Endothelial cell of umbilical vein (primary cell): ENCODE measurements around the gene SLC16A7. TPM values are rescaled to one million over a fixed set of nuclear protein-coding genes. Genes with fewer than 3 reads are reported as not detected.

ENCODE experiments used
- BruUV-seq: library from RNA; stranded (reverse); fragments of 400-500 nt; replicated peaks from 2 replicates; lab custom pipeline; 2021; lab: Mats Ljungman, UMichigan
- CTCF ChIA-PET: fragments of 300-600, 350-600 bp; sonication (Branson Sonifier 250); formaldehyde crosslinking; loops from one replicate; lab custom pipeline; 2021; ENCODE audit warnings: antibody characterized with exemption, inconsistent platforms; lab: Charles Lee
- POLR2A ChIA-PET: fragments of 300-600, 350-600 bp; sonication (Branson Sonifier 250); formaldehyde crosslinking; loops from one replicate; lab custom pipeline; 2021; ENCODE audit warnings: antibody characterized with exemption, inconsistent platforms; lab: Charles Lee
- DNase-seq: peaks from one replicate; pipeline ENCODE4 v3.0.0-alpha.2; 2011; ENCODE audit warnings: low read depth, low spot score
- FAIRE-seq: peaks from 2 replicates; lab custom pipeline; 2011; peaks lifted over from hg19 to GRCh38; lab: Jason Lieb, UNC
- H2AFZ ChIP-seq: 2 replicates; pipeline ENCODE4 v1.6.0; 2012; ENCODE audit warnings: low read depth, low read length, control low read depth, inconsistent platforms
- H3K27ac ChIP-seq: 2 replicates; pipeline ENCODE4 v1.5.1; 2011; ENCODE audit warnings: low read depth, mild to moderate bottlenecking, control low read depth, low read length, moderate library complexity; ENCODE audit not compliant: insufficient read depth
- H3K27me3 ChIP-seq, 2 experiments: 2 replicates each; pipeline versions ENCODE4 v1.6.0 to v1.6.1; 2011; ENCODE audit warnings: low read length in 2 of 2, mixed read lengths in 1 of 2; ENCODE audit not compliant: control insufficient read depth in 2 of 2, insufficient read depth in 2 of 2
- H3K36me3 ChIP-seq, 2 experiments: 2 replicates in 1 of 2; 3 replicates in 1 of 2; pipeline ENCODE4 v1.5.1; 2011; ENCODE audit warnings: low read length in 2 of 2, mild to moderate bottlenecking in 1 of 2, moderate library complexity in 1 of 2; ENCODE audit not compliant: control insufficient read depth in 2 of 2, insufficient read depth in 2 of 2; ENCODE audit errors: extremely low read depth in 1 of 2
- H3K4me1 ChIP-seq: 3 replicates; pipeline ENCODE4 v1.5.1; 2011; ENCODE audit warnings: mild to moderate bottlenecking, low read length; ENCODE audit not compliant: control insufficient read depth, insufficient read depth; ENCODE audit errors: extremely low read depth
- H3K4me2 ChIP-seq: 2 replicates; pipeline ENCODE4 v1.6.1; 2011; ENCODE audit warnings: low read length, control low read depth, mixed read lengths; ENCODE audit not compliant: insufficient read depth
- H3K4me3 ChIP-seq, 3 experiments: fragments of 200-600 bp in 1 of 3; sonication (generic), shearing (Covaris generic) in 1 of 3; replicated peaks in 1 of 3; 2 replicates each; pipeline ENCODE4 v1.5.1; 2011 to 2016; ENCODE audit warnings: control low read depth in 3 of 3, low read length in 3 of 3, mild to moderate bottlenecking in 2 of 3, inconsistent platforms in 1 of 3, low read depth in 1 of 3, moderate library complexity in 1 of 3; ENCODE audit not compliant: insufficient read depth in 1 of 3
- H3K79me2 ChIP-seq: 2 replicates; pipeline ENCODE4 v1.6.0; 2012; ENCODE audit warnings: low read length, inconsistent platforms; ENCODE audit not compliant: control insufficient read depth, insufficient read depth
- H3K9ac ChIP-seq: replicated peaks from 2 replicates; pipeline ENCODE3; 2011; ENCODE audit warnings: low read length, control low read depth; ENCODE audit not compliant: insufficient read depth; ENCODE audit errors: extremely low read depth
- H3K9me1 ChIP-seq: replicated peaks from 3 replicates; pipeline ENCODE4 v1.6.0; 2011; ENCODE audit warnings: mild to moderate bottlenecking, low read length; ENCODE audit not compliant: control insufficient read depth, insufficient read depth; ENCODE audit errors: extremely low read depth
- H3K9me3 ChIP-seq: replicated peaks from 2 replicates; pipeline ENCODE4 v1.5.1; 2012; ENCODE audit warnings: low read length, inconsistent platforms; ENCODE audit not compliant: control insufficient read depth, insufficient read depth
- H4K20me1 ChIP-seq: replicated peaks from 2 replicates; pipeline ENCODE3; 2011; ENCODE audit warnings: mild to moderate bottlenecking, low read length; ENCODE audit not compliant: control insufficient read depth, insufficient read depth; ENCODE audit errors: extremely low read depth
- CTCF ChIP-seq, 2 donors: IDR thresholded peaks; 1 replicate in 1 of 2; 2 replicates in 1 of 2; pipeline ENCODE4 v1.5.1; 2011; ENCODE audit warnings: low read length in 2 of 2, mild to moderate bottlenecking in 2 of 2, moderate library complexity in 2 of 2, control low read depth in 1 of 2, inconsistent platforms in 1 of 2, low read depth in 1 of 2; ENCODE audit not compliant: insufficient read depth in 1 of 2; ENCODE audit errors: extremely low read depth in 1 of 2
- EZH2 ChIP-seq: IDR thresholded peaks from 2 replicates; pipeline ENCODE4 v1.6.1; 2012; ENCODE audit warnings: borderline replicate concordance, low read depth, mild to moderate bottlenecking, moderate library complexity, low read length, inconsistent platforms; ENCODE audit not compliant: severe bottlenecking
- FOS ChIP-seq: IDR thresholded peaks from 2 replicates; pipeline ENCODE4 v1.6.1; 2011; ENCODE audit warnings: mild to moderate bottlenecking, low read length, moderate library complexity, borderline replicate concordance; ENCODE audit not compliant: insufficient read depth
- JUN ChIP-seq: IDR thresholded peaks from 2 replicates; pipeline ENCODE4 v1.6.1; 2011; ENCODE audit warnings: borderline replicate concordance, low read depth; ENCODE audit not compliant: insufficient read length, insufficient read depth
- MAX ChIP-seq: IDR thresholded peaks from 2 replicates; pipeline ENCODE4 v1.6.1; 2011; ENCODE audit not compliant: insufficient read depth, insufficient read length
- MYC ChIP-seq: IDR thresholded peaks from one replicate; pipeline ENCODE4 v1.6.1; 2011; ENCODE audit warnings: mild to moderate bottlenecking, low read depth, low read length
- POLR2A ChIP-seq: IDR thresholded peaks from 2 replicates; pipeline ENCODE4 v1.6.1; 2012; ENCODE audit warnings: low read depth, mild to moderate bottlenecking, control low read depth, low read length
- POLR2AphosphoS5 ChIP-seq: IDR thresholded peaks from 2 replicates; pipeline ENCODE4 v1.6.1; 2012; ENCODE audit warnings: low read depth, mild to moderate bottlenecking, control low read depth, low read length, moderate library complexity; ENCODE audit not compliant: insufficient read depth
- dilution Hi-C: fragments of 300-500 bp; cut with MboI; formaldehyde crosslinking; loops from one replicate; pipeline ENCODE4 v1.15.0; 2019; ENCODE audit warnings: low sequenced_read_pairs; ENCODE audit not compliant: extremely low pct_ligation_motif_present
- intact Hi-C: fragments of 100-400 bp; cut with micrococcal nuclease; formaldehyde crosslinking; loops from one replicate; pipeline ENCODE4 v1.10.0; 2022
- polyA plus RNA-seq, 4 experiments: library from polyadenylated mRNA; depleted of rRNA in 3 of 4; stranded (reverse) in 3 of 4; unstranded in 1 of 4; fragments of >200 nt; gene quantifications; 2 replicates each; pipeline versions ENCODE4 v1.2.1 to v1.2.3, GENCODE V29; 2011 to 2012; ENCODE audit warnings: missing spikeins in 1 of 4
- total RNA-seq: library from RNA; stranded (reverse); gene quantifications from 2 replicates; pipeline ENCODE4 v1.2.3, GENCODE V29; 2021

The SLC16A7 gene
- total and polyA plus RNA-seq, 2 donors (not counting 3 experiments of a cell fraction or from before 2014, with no cell fraction given) = 2.9 to 8.9 TPM

GRCh38 chr12:59660148-59660547, 64.3 kb downstream of the SLC16A7 start:
- intact Hi-C loops = no loop called here
- POLR2A ChIA-PET = no interaction called here

More at GRCh38 chr12:59660148-59660547, 64.3 kb downstream of the SLC16A7 start:
- Histone ChIP-seq H3K4me3 (no peak overlapping the region), H3K9me3 (no peaks in the 10 kb centered on the region), H3K27ac (no peak overlapping the region), H2AFZ (no peak overlapping the region), H3K36me3 (peaks cover 0 to 2% of the 10 kb centered on the region in 2 experiments), H3K9me1 (no peaks in the 10 kb centered on the region), H3K4me1 (no peaks in the 10 kb centered on the region), H3K9ac (no peak overlapping the region), H3K4me2 (no peak overlapping the region), H3K79me2 (no peaks in the 10 kb centered on the region), H4K20me1 (no peaks in the 10 kb centered on the region), H3K27me3 (no peaks in the 10 kb centered on the region)
- no TSS peak for BruUV-seq
- no peak for DNase-seq
- no peak for FAIRE-seq
- TF ChIP-seq POLR2AphosphoS5 (no peak), CTCF (IDR thresholded peaks at IDR 0.05; ENCODE audit: extremely low read depth in 1 of 2, insufficient read depth in 1 of 2, low read depth in 1 of 2, low read length in 2 of 2) (no peak), MYC (no peak), JUN (no peak), EZH2 (no peak), POLR2A (no peak), FOS (no peak), MAX (no peak)
- CTCF ChIA-PET = interaction anchor here (0.7 kb wide), 1 partner anchor 109 kb away, joined by 3 read pairs; no protein-coding TSS in a partner anchor
- dilution Hi-C loops = no loop called here
